Suprapubic skin (tissue), 4 donors: ENCODE results near the gene NUP93. TPM values are rescaled to one million over a fixed set of nuclear protein-coding genes. Genes with fewer than 3 reads are reported as not detected.

Source experiments
- DNase-seq, 2 donors: peaks; one replicate each; pipeline ENCODE4 v3.0.0-alpha.2; 2019; ENCODE audit warnings: low spot score in 2 of 2
- H3K27ac ChIP-seq: fragments of 200-600 bp; sonication (generic); one replicate; pipeline ENCODE4 v1.5.1; 2019
- H3K27me3 ChIP-seq: fragments of 200-600 bp; sonication (generic); one replicate; pipeline ENCODE4 v1.5.1; 2019
- H3K36me3 ChIP-seq: fragments of 200-600 bp; sonication (generic); one replicate; pipeline ENCODE4 v1.5.1; 2019
- H3K4me1 ChIP-seq: fragments of 200-600 bp; sonication (generic); one replicate; pipeline ENCODE4 v1.5.1; 2019
- H3K4me3 ChIP-seq: fragments of 200-600 bp; sonication (generic); one replicate; pipeline ENCODE4 v1.5.1; 2019; ENCODE audit warnings: mild to moderate bottlenecking
- H3K9me3 ChIP-seq: fragments of 200-600 bp; sonication (generic); one replicate; pipeline ENCODE4 v1.5.1; 2019
- EP300 ChIP-seq: sonication (generic); formaldehyde crosslinking; IDR thresholded peaks from one replicate; pipeline ENCODE4 v1.6.1; 2017; ENCODE audit warnings: antibody characterized with exemption
- POLR2A ChIP-seq, 2 donors: fragments of 450-650 bp; IDR thresholded peaks; one replicate each; pipeline ENCODE4 v1.6.1; 2017; ENCODE audit warnings: antibody characterized with exemption in 2 of 2, mild to moderate bottlenecking in 2 of 2, moderate library complexity in 2 of 2
- POLR2AphosphoS5 ChIP-seq, 3 donors: sonication (generic); formaldehyde crosslinking; IDR thresholded peaks; one replicate each; pipeline ENCODE4 v1.6.1; 2017; ENCODE audit warnings: antibody characterized with exemption in 3 of 3
- WGBS: methylation state at CpG from one replicate; pipeline ENCODE4 v1.1.5; 2018; 5-methylcytosine and 5-hydroxymethylcytosine counted together
- total RNA-seq, 4 donors: library from RNA; depleted of rRNA; stranded (reverse); fragments of >200 nt; gene quantifications; one replicate each; pipeline ENCODE4 v1.1.0, GENCODE V29; 2016
- TF ChIP-seq, protein P1 (sequence below), 2 donors: fragments of 200-600 bp in 1 of 2; fragments of 450-650 bp in 1 of 2; sonication (generic) in 1 of 2; IDR thresholded peaks; one replicate each; pipeline ENCODE4 v1.5.1; 2016 to 2019; ENCODE audit warnings: antibody characterized with exemption in 2 of 2, mild to moderate bottlenecking in 1 of 2, moderate library complexity in 1 of 2

NUP93 gene
- 10 to 100 TPM; 27.9 to 56.6 (median 44.1) TPM for total RNA-seq

DNA sequence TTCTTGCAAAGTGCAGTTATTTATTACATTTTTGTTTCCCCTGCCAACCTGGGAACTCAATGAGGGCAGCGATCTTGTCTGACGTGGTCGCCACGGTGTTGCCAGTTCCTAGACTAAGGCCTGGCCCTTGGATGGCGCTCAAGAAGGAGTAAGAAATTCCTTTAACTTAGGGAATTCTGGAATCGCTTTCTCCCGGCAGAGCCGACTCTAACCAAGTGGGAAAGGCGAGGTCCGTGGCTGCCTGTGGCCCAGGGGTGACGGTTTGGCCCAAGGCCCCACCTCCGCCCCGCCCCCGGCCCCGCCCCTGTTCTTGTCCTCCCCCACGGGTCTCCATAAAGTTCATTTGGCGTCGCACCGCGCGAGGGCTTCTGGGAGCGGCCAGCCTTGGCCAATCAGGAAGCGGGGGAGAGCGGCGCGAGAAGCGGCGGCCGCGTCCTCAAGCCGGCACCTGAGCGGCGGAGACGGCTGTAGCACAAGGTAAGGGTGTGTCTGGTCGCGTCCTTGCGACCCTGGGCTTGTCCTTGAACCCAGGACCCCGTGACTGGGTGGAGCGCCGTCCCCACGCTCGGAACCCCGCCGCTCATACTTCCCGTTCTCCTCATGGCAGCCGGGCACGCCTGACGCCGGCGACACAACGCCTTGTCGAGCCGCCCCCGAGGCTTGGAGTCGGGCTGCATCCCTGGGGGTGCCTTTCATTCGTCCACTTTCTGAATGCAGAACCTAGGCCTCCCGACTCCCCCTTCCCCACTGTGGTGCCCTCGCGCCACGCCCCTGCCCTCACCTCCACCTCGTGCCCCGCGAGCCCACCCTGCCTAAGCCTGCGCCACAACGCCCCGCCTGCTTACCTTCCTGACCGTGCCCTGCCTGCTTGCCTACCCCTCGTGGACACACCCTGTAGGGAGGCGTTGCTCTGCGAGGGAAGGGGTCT lies at the start of gene NUP93:
Gene NUP93 (plus strand): TSS at position 395 of the 928 bp plus-strand sequence. CDS start 18,119 bp downstream, outside the sequence.
- peak within 1 kb of the TSS; percentile 67 for H3K4me3 ChIP-seq
- no peaks in the 10 kb centered on the region for H3K27me3 ChIP-seq
- TF ChIP-seq POLR2A (IDR thresholded peaks at IDR 0.05) (no peak), EP300 (no peak), POLR2AphosphoS5 (IDR thresholded peaks at IDR 0.05) (peak in 1 of 3 donors; percentile 65)
- TF ChIP-seq, protein P1, sequence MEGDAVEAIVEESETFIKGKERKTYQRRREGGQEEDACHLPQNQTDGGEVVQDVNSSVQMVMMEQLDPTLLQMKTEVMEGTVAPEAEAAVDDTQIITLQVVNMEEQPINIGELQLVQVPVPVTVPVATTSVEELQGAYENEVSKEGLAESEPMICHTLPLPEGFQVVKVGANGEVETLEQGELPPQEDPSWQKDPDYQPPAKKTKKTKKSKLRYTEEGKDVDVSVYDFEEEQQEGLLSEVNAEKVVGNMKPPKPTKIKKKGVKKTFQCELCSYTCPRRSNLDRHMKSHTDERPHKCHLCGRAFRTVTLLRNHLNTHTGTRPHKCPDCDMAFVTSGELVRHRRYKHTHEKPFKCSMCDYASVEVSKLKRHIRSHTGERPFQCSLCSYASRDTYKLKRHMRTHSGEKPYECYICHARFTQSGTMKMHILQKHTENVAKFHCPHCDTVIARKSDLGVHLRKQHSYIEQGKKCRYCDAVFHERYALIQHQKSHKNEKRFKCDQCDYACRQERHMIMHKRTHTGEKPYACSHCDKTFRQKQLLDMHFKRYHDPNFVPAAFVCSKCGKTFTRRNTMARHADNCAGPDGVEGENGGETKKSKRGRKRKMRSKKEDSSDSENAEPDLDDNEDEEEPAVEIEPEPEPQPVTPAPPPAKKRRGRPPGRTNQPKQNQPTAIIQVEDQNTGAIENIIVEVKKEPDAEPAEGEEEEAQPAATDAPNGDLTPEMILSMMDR (IDR thresholded peaks at IDR 0.05): no peak
- DNase-seq: peak; percentile 94 to 96
- no peaks in the 10 kb centered on the region for H3K36me3 ChIP-seq
- H3K9me3 ChIP-seq: no peaks in the 10 kb centered on the region
- peak within 1 kb of the TSS; percentile 71 for H3K27ac ChIP-seq
- under 1% methylated on average over 34 of the region's 70 CpGs for WGBS
- peaks cover 36% of the 10 kb centered on the region for H3K4me1 ChIP-seq

DNA sequence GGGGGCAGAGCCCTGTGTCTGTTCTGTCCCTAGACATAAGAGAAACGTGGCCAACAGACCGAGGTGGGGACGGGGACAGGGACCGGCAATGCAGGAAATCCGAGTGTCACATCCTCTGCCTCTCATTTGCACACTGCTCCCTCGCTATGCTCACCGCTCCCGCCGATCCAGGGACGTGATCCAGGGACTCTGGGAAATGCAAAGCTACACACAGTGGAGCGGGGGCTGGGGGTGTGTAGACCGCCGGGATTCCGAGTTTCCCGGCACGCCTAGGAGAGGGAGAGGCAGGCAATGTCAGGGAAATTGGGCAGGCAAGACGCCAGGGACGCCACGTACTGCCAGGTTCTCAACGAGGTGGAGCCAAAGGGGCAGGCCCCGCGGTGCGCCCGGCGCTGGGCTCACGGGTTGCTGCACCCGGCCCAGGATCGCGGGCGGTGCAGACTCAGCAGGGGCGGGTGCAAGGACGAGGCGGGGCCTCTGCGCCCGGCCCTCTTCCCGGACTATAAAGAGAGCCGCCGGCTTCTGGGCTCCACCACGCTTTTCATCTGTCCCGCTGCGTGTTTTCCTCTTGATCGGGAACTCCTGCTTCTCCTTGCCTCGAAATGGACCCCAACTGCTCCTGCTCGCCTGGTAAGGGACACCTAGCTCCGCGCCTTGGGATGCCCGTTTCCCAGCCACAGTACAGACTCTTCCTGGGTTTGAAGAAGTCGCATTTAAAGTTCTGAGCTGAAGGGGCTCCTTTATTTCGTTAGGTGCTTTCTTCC lies 47.8 kb upstream of the NUP93 start, which contains the start of gene MT1X:
Gene MT1X (plus strand): TSS at position 532 of the 764 bp plus-strand sequence. CDS start 71 bp downstream, at position 603.
- DNase-seq: peak; percentile 96
- Histone ChIP-seq H3K4me3 (peak within 1 kb of the TSS; percentile 69), H3K27me3 (no peaks in the 10 kb centered on the region), H3K27ac (peak within 1 kb of the TSS; percentile 92), H3K9me3 (no peaks in the 10 kb centered on the region), H3K36me3 (no peaks in the 10 kb centered on the region), H3K4me1 (peaks cover 47% of the 10 kb centered on the region)
- WGBS: 1% methylated on average over 17 of the region's 49 CpGs
- TF ChIP-seq, protein P1 (IDR thresholded peaks at IDR 0.05): no peak
- TF ChIP-seq POLR2A (IDR thresholded peaks at IDR 0.05) (peak; percentile 94 to 99), POLR2AphosphoS5 (IDR thresholded peaks at IDR 0.05) (peak; percentile 73 to 94 (median 86)), EP300 (peak; percentile 81)

- 16% methylated on average over 6 of the region's 8 CpGs for WGBS
Observed at GRCh38 chr16:56682703-56683397, 47.1 kb upstream of the NUP93 start.

DNA sequence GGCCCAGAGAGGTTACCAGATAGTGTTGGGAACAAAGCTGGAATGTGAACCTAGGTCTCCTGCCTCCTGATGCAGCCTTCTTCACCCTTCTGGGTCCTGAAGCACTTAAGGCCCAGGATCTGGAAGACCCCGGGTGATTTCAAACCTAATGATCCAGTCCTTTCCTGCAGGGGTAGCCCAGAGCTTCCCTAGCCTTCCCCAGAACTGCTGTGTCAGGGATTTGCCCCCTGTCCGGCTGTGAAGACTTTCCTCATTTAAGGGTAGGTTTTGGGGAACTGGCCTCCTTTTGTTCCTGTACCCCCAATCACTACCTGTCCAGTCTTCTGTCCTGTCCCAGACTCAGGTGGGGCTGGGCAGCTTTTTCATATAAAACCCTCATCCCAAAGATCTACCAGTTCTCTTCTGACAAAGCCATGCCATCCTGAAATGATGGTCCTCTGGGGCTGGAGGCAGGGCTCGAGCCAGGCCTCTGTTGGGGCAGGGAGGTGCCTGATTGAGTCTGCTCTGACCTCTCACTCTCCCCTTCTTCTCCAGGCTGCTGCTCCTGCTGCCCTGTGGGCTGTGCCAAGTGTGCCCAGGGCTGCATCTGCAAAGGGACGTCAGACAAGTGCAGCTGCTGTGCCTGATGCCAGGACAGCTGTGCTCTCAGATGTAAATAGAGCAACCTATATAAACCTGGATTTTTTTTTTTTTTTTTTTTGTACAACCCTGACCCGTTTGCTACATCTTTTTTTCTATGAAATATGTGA lies 46.3 kb upstream of the NUP93 start:
- H3K27me3 ChIP-seq: no peaks in the 10 kb centered on the region
- TF ChIP-seq POLR2A (IDR thresholded peaks at IDR 0.05) (no peak), POLR2AphosphoS5 (IDR thresholded peaks at IDR 0.05) (no peak)
- H3K4me3 ChIP-seq: peak overlapping the region; percentile 69
- DNase-seq: no peak
- no peaks in the 10 kb centered on the region for H3K36me3 ChIP-seq
- H3K9me3 ChIP-seq: no peaks in the 10 kb centered on the region
- WGBS: 53% methylated on average over 5 of the region's 5 CpGs
- peak overlapping the region; percentile 92 for H3K27ac ChIP-seq
- H3K4me1 ChIP-seq: peaks cover 47% of the 10 kb centered on the region

More at GRCh38 chr16:56682703-56683397, 47.1 kb upstream of the NUP93 start:
- H3K27me3 ChIP-seq: no peaks in the 10 kb centered on the region
- no peaks in the 10 kb centered on the region for H3K9me3 ChIP-seq
- peak overlapping the region; percentile 92 for H3K27ac ChIP-seq
- peaks cover 47% of the 10 kb centered on the region for H3K4me1 ChIP-seq
- TF ChIP-seq, protein P1 (IDR thresholded peaks at IDR 0.05): no peak
- TF ChIP-seq EP300: no peak
- TF ChIP-seq POLR2AphosphoS5 (IDR thresholded peaks at IDR 0.05): no peak
- TF ChIP-seq POLR2A (IDR thresholded peaks at IDR 0.05): no peak
- peak overlapping the region; percentile 69 for H3K4me3 ChIP-seq
- no peaks in the 10 kb centered on the region for H3K36me3 ChIP-seq
- no peak for DNase-seq
